ENCODE data around the gene TBC1D3G.
"Not testable (repeated sequence)": the region's sequence is repeated elsewhere in the genome, so short reads cannot be mapped to it uniquely, and the experiment has no call there.

TBC1D3G gene

DNA sequence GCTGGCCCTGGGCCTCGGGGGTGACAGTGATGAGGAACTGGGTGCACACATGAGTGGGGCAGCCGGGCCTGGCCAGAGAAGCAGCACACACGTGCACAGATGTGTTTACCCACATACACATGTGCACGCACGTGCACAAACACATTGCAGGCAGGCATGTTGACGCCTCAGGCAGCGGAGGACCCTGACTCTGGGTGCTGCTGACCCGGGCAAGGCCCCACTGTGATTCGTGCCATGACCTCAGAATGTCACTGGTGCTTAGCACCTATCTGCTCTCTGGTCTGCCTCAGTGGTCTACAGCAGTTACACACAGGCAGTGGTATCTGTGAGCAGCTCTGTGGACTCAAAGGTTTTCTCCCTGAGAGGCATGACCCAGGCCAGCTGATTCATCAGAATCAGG is at the start of gene TBC1D3G:
TBC1D3G (plus strand) TSS at position 301 of the 400 bp plus-strand sequence. CDS start 1,528 bp downstream, outside the sequence.
- not testable (repeated sequence) for DNase-seq

DNA sequence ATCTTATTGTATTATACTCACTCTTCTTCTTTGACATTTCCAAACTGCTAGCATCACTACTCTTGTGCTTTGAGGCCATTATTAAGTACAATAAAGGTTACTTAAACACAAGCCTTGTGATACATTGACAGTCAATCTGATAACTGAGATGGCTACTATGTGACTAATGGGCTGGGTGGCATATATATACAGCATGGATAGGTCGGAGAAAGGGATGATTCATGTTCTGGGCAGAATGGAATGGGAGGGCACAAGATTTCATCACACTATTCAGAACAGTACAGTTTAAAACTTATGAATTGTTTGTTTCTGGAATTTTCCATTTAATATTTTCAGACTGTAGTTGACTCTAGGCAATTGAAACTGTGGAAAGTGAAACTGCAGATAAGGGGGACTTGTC is 40.4 kb upstream of the TBC1D3G start:
- not testable (repeated sequence) for DNase-seq

DNA sequence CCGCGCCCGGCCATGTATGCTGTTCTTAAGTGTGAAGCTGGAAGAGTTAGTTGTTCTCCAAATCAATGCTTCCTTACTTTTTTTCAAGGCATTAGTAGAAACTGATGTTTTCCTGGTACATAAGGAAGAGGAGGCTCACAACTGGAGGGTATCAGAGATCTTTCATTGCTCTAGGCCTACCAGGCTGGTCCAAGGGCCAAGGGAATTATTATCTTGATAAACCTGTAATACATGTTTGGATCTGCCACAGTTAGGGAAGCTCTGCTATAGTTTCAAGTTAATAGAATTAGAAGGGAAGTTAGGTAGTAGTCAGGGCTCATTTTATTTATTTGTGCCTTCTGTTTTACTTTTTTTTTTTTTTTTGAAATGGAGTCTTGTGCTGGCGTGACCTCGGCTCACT is 39.5 kb upstream of the TBC1D3G start:
- not testable (repeated sequence) for DNase-seq

DNA sequence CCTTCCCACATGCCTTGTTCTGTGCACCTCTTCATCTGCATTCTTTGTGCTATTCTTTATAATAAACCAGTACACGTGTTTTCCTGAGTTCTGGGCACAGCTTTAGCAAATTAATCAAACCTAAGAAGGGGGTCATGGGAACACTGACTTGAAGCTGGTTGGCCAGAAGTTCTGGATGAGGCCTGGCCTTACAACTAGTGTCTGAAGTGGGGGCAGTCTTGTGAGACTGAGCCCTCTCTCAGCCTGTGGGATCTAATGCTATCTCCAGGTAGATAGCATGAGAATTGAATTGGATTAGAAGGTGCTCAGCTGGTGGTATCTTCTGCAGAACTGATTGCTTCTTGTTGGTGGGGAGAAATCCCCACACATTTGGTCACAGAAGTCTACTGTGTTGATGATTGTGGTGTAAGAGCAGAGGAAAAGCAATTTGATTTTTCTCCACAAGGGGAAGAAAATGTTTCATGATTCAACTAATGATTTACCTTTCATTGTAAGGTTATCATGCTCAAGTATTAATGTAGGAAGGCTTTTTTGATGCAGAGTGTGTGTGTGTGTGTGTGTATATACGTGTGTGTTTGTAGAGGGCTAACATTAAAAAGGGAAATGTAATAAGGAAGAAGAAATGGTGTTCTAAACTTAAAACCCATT is 33.6 kb upstream of the TBC1D3G start:
- not testable (repeated sequence) for DNase-seq

DNA sequence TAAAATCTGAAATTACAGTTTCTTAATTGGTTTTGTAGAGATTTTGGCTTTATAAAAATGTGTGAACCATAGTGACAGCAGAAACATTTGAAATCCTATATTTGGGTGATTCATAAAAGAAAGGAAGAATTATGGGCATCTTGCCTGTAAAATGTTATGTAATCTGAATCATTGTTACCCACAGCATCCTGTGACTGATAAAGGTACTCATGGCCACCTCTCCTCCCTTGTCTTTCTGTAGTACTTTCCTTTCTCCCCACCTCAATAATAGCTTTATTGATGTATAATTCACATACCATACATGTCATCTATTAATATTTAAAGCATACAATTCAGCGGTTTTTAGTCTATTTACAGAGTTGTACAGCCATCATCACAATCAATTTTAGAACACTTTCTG is 28.5 kb upstream of the TBC1D3G start:
- DNase-seq = not testable (repeated sequence)

DNA sequence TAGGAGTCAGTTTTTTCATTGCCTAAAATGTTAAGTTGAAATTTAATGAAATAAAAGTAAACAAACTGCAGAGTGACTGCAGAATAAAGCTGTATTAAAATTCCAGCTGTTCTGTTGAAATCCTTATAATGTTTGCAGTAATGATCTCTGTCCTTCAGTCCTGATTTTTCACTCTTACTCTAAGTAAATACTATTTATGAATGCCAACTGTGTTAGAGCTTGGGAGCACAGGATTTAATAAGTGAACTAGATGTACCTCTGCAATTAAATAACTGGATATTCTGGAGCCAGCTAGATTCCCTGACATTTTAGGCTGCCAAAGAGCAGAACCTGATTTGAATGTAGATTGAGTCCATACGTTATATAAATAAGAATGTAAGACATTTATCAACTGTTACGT is 7.9 kb upstream of the TBC1D3G start:
- DNase-seq = not testable (repeated sequence)

DNA sequence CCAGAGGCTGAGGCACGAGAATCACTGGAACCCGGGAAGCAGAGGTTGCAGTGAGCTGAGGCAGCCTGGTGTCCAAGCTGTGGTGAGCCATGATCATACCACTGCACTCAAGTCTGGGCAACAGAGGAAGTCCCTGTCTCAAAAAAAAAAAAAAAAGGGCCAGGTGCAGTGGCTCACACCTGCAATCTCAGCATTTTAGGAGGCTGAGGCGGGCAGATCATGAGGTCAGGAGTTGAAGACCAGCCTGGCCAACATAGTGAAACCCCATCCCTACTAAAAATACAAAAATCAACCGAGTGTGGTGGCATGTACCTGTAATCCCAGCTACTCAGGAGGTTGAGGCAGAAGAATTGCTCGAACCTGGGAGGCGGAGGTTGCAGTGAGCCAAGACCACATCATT is 38.8 kb downstream of the TBC1D3G start:
- not testable (repeated sequence) for DNase-seq

DNA sequence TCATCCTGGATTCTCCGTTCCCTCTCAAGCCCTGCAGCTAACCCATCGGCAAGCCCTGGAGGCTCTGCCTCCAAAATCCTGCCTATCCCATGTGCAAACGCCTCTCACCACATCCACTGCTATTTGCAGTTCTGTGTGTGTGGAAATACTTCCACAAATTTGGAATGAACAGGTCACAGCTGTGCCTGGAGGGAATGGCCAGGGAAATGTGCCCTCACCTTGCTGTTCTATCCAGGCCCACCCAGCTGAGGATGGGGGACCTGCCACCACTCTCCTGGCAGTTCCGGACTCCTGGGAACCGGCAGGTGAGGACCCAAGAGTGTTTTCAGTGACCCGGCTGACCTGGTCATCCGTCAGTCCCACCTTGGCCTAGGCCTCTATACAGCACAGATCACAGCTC is 52.3 kb downstream of the TBC1D3G start:
- DNase-seq = not testable (repeated sequence)

Measured in anterior cingulate cortex (tissue), 58 donors.